AG10803 (cell line): ENCODE measurements around the gene MS4A7.

Experiments used
- DNase-seq: peaks from one replicate; pipeline ENCODE4 v3.0.0; 2010; ENCODE audit warnings: low read depth
- H3K4me3 ChIP-seq: 2 replicates; pipeline ENCODE4 v1.5.1; 2011; ENCODE audit warnings: mild to moderate bottlenecking, low read length, control low read depth
- CTCF ChIP-seq: conservative IDR thresholded peaks from 2 replicates; pipeline ENCODE4 v1.5.1; 2011; ENCODE audit warnings: mild to moderate bottlenecking, low read length, control low read depth, inconsistent platforms

The MS4A7 gene

GRCh38 chr11:60422609-60423008 is 44.3 kb downstream of the MS4A7 start:
- H3K4me3 ChIP-seq = no peak overlapping the region
- no peak for TF ChIP-seq CTCF
- DNase-seq = no peak

- no peak overlapping the region for H3K4me3 ChIP-seq
- DNase-seq = no peak
- TF ChIP-seq CTCF = no peak
Observed at GRCh38 chr11:60428517-60428916, 50.2 kb downstream of the MS4A7 start.

GRCh38 chr11:60429272-60429671 is 50.9 kb downstream of the MS4A7 start, which contains the start of gene MS4A5:
Gene MS4A5, plus strand, starts transcription at chr11:60429572. Its CDS starts 103 bp downstream, at chr11:60429675.
- no peak for TF ChIP-seq CTCF
- no peak for DNase-seq
- H3K4me3 ChIP-seq = no peak within 1 kb of the TSS

- TF ChIP-seq CTCF = no peak
- DNase-seq = no peak
- no peak overlapping the region for H3K4me3 ChIP-seq
Observed at GRCh38 chr11:60431251-60431650, 52.9 kb downstream of the MS4A7 start.

- DNase-seq = no peak
- no peak for TF ChIP-seq CTCF
- H3K4me3 ChIP-seq = no peak overlapping the region
Observed at GRCh38 chr11:60433401-60433800, 55.1 kb downstream of the MS4A7 start.
